ENCODE measurements around the gene PLEKHG4B. TPM values are rescaled to one million over a fixed set of nuclear protein-coding genes. Genes with fewer than 3 reads are reported as not detected.

PLEKHG4B gene
- total RNA-seq, 2 experiments from 2014 or later = 0.04 TPM; not detected in 1

DNA sequence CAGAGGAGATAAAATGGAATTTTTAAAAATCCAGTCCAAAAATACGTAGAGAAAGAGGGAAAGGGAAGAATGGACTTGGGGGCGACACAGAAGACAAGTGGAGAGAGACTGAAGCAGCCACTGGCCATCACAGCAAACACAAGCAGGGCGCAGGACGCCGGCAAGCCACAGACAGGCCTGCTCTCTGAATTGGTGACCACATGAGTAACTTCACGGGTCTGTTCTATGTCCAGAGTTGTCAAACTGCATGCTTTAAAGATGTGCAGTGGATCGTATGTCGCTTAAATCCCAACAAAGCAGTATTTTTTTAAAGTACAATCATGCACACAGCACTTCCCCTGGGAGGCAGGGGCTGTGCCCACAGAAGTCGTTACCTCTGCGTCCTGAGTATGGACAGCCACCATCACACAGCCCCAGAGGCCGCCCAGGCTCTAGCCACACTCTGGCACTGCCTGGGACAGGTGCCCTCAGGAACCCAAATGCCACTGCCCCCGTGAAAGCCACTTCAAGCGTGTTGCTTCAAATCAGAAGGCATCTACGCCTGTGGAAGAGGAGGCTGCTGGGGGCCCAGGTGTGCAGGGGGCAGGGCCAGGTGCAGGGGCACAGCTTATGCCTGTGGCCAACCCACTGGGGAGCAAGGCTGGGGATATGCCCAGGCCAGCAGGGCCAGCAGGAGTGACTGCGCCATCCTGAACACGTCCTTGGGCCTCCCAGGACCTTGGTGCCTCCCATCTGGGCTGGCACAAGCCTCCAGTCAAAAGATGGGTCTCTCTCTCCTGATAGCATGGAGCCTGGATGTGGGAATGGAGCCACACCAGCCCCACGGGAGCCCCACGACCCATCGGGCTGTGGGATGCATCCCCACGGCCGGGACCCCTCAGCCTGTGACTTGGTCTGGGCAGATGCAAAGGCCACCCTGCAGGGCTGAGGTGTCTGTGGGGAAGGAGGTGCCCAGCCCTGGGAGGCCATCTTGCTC is 93.4 kb downstream of the PLEKHG4B start:
- ChIA-PET CTCF (no interaction called here), POLR2A (no interaction called here)

DNA sequence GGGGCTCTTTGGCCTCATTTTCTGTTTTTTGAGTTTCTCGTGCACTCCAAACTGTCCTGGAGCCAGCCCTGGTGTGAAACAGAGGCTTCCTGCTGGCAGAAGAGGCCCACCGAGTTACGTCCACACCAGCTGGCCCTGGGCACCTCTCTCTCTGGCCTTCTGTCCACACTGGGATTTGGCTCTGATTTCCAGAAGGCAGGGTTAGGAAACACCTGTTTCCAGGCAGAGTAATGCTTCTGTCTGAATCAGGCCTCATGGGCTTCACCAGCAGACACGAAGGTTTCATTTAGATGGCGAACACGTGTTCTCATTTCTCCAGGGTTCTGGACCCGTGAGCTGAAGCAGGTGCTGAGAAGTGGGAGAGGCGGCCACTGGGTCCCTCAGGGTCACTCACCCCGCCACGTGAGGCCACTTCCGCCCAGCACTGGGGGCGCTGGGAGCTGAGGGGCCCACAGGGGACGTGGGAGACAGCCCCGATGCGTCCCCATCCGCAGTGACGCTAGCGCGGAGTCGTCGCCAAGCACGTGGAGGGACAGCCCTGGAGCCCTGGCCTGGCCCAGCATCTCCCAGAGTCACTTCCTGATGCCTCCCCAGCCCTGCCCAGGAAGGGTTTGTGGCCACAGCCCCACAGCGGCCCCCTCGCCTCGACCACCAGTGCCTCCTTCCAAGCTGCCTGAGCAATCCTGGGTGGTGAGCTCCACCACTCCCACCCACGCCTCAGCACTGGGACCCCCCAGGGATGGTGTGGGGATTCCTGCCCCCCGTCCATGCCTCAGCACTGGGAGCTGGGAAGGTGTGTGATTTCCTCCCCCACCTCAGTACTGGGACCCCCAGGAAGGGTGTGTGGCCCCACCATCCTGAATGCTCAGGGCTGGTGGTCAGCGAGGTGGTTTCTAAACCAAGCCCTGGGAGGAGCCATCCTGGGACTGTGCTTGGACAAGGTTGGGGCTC is 94.4 kb downstream of the PLEKHG4B start:
- POLR2A ChIA-PET = no interaction called here
- CTCF ChIA-PET = no interaction called here

DNA sequence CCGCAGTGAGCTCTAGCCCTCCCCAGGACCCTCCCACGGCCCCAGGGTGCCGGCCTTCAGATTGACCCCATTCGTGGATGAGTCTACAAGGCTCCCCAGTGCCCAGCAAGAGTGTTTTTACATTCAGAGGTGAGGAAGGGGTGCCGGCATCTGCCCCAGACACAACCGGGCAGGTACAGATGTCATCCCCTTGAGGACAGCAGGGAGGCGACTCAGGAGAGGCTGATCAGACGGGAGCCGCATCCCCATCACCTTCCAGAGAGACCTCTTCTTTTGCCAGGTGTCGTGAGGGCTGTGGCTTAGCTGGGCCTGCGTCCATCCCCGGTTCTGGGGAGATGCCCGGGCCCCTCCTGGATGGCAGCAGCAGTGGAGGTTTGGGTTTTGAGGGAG is 95.1 kb downstream of the PLEKHG4B start:
- ChIA-PET POLR2A (no interaction called here), CTCF (no interaction called here)

DNA sequence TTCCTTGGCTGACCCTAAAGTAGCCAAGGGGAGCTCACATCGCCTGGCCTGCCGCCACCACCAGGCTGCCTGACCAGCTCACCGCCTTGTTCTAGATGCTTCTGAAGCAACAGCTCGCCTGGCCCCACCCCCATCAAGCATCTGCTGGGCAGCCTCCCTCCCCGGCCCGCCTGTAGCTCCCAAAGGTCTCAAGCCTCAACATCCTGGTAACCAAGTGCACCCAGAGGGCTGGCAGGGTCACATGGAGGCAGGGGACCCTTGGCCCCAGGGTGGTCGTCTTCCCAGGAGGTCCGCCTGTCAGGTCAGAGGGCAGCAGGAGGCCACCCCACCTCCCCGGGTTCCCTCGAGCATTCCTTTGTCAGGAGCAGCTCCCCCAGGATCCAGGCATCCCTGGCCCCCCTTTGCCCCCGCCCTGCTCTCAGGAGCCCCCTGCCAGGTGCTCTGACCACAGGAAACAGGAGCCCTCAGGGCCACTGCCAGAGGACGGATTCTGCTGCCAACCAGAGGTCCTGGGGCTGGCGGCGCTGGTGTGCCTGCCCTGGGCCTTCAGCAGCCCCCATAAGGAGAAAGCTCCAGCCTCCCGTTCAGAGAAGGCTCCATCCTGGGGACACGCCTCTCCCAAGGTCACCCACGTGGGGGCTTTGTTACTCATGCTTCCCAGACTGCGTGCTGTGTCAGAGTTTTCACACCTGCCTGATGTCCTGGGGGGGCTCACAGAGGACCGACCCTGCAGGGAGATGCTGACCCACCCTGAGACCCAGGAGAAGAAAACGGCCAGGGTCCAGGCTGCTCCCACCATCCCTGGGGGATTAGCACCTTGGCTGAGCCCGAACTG is 95.9 kb downstream of the PLEKHG4B start:
- ChIA-PET POLR2A (interaction anchor here (1.2 kb wide), 1 partner anchor 31 kb away, joined by 6 read pairs; the partner anchor contains the start of gene SDHA), CTCF (interaction anchor here (0.6 to 1.1 kb wide), 4 partner anchors 9 to 60 kb away, joined by 3 to 5 read pairs (median 3); partner anchors contain the start of genes CCDC127 and SDHA)

DNA sequence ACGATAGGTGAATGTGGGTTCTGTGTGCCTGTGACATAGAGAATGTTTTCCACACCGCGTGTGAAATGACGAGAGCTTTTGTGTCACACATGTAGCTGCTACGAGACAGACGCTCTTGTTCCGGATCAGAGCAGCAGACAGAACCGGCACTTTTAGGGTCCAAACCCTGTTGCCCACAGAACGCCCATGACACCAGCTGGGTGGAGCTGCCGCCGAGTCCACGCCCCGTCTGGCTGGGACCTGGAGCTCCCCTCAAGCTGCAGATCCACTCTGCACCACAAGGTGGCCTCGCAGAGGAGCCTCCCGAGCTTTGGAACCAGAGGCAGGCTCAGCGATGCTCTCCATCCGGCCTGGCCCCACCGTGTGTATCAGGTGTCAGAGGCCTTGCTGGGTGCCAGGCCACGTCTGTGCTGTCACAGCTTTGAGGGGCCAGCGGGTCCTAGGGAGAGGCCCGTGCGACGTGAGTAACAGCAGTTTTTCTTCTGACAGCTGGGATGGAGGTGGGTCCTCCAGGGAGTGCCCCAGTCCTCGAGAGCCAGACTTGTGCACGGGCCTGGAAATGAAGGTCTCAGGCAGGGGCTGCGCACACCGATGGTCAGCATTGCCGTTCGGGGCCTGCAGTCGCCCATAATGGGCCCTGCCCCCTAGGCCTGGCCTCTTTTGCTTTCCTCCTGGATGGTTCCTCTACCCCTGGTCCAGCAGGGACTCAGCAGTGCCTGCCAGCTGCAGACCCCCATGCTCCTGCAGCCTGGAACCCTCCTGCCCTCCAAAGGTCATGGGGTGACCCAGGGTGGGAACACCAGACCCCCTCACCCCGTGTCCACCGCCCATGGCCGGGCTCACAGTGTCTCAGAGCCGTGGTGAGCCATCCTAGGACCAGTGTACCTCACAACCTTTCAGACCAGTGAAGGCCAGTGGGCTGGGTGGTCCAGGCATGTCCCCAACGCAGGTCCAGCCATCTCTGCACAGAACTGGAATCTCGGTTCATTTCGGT is 96.8 kb downstream of the PLEKHG4B start:
- ChIA-PET CTCF (interaction anchor here (0.6 to 1.1 kb wide), 4 partner anchors 10 to 59 kb away, joined by 3 to 5 read pairs (median 3); partner anchors contain the start of genes CCDC127 and SDHA), POLR2A (interaction anchor here (1.2 kb wide), 1 partner anchor 30 kb away, joined by 6 read pairs; the partner anchor contains the start of gene SDHA)

DNA sequence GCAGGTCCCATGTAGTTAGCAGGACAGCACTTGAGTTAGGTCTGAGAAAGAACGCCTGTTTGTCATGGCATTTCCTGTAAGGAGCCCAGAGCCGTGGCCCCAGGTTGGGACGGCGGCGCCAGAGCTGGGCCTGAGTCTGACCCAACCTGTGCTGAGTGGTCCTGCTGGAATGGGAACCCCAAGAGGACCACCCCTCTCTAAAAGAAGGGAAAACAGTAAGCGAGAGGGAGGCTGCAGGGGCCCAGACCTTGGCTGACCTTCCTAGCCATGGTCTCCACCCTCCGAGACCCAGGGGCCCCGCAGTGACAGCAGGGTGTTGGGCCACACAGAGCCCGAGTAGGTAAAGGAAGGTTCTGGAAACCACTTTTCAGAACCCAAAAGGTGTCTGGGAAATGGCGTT is 97.5 kb downstream of the PLEKHG4B start:
- ChIA-PET POLR2A (no interaction called here), CTCF (no interaction called here)

DNA sequence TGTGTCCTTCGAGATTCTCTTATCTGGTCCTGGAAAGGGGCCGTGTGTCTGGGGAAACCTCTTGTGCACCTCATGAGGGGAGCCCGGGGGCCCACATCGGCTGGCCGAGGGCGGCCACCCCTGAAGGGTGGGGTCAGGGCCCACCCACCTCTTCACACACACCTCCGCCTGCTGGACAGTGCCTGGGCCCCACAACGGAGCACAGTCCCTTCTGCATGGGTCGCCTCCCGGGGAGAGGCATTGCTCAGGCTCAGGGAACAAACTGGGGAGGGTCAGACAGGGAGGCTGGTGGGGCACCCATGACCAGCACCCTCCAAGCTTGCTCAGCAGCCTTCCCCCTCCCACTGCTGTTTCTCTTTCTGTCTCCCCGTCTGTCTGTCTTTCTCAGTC is 98.0 kb downstream of the PLEKHG4B start:
- ChIA-PET CTCF (no interaction called here), POLR2A (no interaction called here)

DNA sequence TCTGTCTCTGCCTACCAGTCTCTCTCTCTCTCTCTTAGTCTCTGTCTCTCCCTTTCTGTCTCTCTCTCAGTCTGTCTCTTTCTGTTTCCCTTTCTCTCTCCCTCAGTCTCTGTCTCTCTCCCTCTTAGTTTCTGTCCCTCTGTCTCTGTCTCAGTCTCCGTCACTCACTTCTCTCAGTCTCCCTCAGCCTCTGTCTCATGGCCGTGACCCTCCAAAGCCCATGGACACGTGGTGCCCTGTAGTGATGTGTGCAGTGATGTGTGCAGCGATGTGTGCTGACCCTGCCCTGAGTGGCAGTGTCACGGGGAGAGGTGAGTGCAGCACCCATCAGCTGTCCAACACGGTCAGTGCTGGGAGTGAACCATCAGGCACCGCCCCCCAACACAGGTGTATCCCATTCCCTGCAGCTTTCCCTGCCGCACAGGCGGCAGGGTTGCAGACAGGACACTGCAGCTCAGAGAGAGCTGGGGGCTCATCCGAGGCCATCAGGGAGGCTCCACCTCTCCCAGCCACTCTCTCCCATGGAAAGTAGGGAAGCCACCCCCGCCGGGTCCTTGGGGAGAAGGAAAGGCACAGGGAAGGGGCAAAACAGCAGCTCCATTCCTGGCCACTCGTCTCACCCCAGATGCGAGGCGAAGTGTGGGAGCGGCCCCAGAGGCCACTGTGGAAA is 98.5 kb downstream of the PLEKHG4B start:
- POLR2A ChIA-PET = no interaction called here
- CTCF ChIA-PET = no interaction called here

DNA sequence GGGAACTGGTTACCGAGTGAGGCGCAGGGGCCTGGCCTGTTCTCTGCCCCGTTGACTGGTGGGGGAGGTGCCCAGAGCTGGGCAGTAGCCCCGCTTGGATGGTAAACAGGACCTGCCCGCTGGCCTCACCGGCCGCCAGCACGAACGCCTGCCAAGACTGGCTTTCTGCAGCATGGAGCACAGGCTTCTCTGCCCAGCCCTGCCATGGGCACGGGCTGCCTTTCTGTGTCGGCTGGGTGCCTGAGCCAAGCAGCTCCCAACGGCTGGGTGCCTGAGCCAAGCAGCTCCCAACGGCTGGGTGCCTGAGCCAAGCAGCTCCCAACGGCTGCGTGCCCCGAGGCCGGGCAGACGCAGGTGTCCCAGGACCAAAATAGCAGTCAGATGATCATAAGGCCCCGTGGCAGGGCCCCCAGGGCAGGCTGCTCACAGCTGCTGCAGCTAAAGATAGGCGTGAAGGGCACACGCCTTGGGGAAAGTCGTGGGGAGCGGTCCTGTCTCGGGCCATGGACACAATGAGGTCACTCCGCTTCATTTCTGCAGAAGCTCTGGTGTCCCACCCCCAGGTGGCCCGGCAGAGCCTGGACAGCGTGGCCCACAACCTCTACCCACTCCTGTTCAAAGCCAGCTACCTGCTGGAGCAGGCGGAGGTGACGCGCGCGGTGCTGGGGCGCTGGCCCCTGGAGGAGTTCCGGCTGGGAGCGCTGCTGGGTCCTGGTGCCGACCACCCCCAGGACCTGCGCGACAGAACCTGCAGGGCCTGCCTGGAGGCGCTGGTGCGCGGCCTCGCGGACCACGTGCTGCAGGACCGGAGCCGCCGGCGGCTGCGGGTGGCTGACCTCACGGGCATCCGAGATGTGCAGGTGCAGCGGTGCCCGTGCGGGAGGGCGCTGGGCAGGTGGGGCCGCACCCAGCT is 99.3 kb downstream of the PLEKHG4B start, which contains the start of gene LRRC14B:
TSS of gene LRRC14B (plus strand) at position 460 of the 913 bp plus-strand sequence. CDS start at position 504, 44 bp downstream.
- CTCF ChIA-PET = no interaction called here
- POLR2A ChIA-PET = no interaction called here

DNA sequence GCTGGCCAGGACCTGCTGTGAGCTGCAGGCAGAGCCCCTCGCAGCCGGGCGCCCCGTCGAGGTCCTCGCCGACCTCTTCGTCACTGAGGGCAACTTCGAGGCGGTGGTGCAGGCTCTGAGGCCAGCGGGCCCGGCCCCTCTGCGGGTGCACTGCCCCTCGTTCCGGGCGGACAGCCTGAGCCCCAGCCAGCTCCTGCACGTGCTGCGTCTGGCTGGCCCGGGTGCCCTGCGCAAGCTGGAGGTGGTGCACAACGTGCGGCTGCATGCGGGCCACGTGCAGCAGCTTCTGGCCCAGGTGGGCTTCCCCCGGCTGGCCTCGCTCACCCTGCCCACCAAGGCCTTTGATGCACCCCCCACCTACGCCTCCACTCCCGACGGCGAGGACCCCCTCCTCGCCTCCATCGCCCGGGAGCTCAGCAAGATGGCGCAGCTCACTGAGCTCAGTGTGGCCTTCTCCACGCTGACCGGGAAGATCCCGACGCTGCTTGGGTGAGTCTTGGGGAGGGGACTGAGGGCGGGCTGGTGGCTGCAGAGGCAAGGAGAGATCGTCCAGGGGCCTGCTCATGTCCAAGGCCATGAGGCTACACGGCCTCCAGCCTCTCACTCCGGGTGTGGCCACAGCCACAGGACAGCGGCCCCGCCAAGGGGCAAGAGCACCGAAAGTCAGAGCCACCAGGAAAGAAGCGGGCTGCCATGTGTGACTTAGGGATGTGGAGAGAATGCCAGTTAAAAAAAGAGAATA is 100.2 kb downstream of the PLEKHG4B start:
- ChIA-PET CTCF (no interaction called here), POLR2A (no interaction called here)

DNA sequence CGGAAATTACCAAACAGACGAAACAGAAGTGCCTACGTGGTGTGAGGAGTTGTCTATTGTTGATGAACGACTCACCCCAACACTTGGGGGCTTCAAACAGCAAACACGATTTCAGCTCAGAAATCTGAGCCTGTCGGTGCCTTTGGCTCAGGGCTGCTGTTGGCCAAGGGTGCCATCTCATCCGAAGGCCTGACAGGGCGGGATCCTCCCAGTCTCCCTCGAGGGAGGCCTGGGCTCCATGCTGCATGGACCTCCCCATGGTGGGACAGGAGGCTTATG is 100.7 kb downstream of the PLEKHG4B start:
- POLR2A ChIA-PET = no interaction called here
- CTCF ChIA-PET = no interaction called here

DNA sequence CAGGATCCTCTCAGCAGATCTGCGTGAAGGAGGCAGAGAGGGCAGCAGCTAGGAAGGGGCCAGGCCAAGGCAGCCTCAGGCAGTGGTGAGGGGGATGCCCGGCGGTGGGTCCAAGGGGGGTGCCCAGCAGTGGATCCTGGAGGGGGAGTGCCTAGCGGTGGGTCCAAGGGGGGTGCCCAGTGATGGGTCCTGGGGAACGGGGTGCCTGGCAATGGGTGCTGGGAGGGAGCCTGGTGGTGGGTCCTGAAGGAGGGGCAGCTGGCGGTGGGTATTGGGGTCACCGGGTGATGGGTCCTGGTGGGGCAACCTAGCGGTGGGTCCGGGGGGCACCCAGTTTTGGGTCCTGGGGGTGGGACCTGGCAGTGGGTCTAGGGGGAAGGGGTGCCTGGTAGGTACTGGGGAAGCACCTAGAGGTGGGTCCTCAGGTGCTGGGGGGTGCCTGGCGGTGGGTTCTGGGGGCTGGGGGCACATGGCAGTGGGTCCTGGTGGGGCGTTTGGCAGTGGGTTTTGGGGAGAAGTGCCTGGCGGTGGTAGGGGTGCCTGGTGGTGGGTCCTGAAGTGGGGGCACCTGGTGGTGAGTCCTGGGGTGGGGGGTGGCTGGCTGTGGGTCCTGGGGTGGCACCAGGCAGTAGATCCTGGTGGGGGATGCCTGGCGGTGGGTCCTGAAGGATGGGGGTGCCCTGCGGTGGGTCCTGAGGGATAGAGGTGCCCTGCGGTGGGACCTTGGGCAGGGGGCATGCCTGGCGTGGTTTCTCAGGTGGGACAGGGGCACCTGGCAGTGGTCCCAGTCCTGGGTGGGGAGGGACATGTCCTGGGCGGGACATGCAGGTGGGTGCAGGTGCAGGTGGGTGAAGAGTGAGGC is 101.2 kb downstream of the PLEKHG4B start:
- CTCF ChIA-PET = interaction anchor here (1.1 kb wide), 1 partner anchor 26 kb away, joined by 5 read pairs; no protein-coding TSS in a partner anchor
- POLR2A ChIA-PET = no interaction called here

DNA sequence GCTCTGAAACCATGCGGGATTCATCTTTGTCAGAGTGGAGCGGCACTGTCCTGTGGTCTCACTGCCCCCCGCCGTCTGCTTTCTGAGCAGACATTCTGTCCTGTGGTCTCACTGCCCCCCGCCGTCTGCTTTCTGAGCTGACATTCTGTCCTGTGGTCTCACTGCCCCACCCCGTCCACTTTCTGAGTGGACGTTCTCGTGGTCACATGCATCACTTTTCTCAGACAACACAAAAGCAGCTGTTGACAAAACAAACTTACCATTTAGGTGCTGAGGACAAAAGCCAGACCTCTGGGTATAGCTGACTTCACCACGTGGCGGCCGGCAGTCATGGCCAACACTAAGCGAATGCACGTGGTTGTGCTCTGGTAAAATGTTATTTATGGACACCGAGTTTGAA is 102.1 kb downstream of the PLEKHG4B start:
- CTCF ChIA-PET = interaction anchor here (1.1 kb wide), 1 partner anchor 25 kb away, joined by 5 read pairs; no protein-coding TSS in a partner anchor

DNA sequence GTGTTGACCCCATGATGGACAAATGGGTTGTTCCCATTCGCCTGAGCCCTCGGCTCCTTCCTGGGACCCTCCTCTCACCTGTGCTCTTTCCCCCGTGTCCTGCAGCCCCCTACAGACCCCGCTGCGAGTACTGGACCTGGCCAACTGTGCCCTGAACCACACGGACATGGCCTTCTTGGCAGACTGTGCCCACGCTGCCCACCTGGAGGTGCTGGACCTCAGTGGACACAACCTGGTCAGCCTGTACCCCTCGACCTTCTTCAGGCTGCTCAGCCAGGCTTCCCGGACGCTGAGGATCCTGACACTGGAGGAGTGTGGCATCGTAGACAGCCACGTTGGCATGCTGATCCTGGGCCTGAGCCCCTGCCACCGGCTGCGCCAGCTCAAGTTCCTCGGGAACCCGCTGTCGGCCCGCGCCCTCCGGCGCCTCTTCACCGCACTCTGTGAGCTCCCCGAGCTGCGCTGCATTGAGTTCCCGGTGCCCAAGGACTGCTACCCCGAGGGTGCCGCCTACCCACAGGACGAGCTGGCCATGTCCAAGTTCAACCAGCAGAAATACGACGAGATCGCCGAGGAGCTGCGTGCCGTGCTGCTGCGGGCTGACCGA is 102.7 kb downstream of the PLEKHG4B start:
- POLR2A ChIA-PET = no interaction called here
- CTCF ChIA-PET = interaction anchor here (1.1 kb wide), 1 partner anchor 24 kb away, joined by 5 read pairs; no protein-coding TSS in a partner anchor

More for the DNA sequence above, 102.1 kb downstream of the PLEKHG4B start:
- POLR2A ChIA-PET = no interaction called here
